Measurements from ENCODE around the gene MAPRE3. TPM values are rescaled to one million over a fixed set of nuclear protein-coding genes. Genes with fewer than 3 reads are reported as not detected.
A peak's percentile ranks its signal among the peaks of the same experiment; 100 is the strongest.

Gene MAPRE3
- total RNA-seq, 1 donor from 2014 or later: 16.3 TPM

DNA sequence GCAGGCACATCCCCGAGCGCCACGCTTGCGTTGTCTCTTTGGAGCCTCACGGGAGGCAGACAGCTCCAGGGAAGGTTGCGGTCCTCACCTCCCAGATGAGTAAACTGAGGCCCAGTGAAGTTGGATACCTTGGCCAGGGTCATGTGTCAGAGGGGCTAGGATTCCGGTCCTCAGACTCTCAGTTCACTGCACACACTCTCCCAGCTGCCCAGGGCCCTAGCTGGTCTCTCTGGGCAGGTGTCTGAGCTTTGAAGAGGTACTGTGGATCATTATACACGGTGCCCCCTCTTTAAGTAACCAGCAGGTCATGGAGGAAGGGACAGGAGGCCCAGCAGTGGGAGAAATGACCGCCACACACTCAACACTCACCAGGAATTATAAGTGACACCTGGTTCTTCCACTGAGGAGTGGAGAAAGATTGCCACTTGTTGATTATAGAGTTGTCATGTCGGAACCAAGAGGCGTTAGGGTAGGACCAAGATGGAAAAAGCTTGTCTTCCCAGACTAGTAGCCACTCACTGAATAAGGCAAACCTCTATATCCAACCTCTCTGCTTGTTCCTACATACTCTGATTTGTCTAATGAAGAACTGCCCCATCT is 62.9 kb downstream of the MAPRE3 start:
- H3K4me3 Mint-ChIP-seq: peak overlapping the region; percentile 97
- H3K9me3 Mint-ChIP-seq: no peaks in the 10 kb centered on the region
- H3K27ac Mint-ChIP-seq (ENCODE audit: unreplicated experiment): peak overlapping the region; percentile 45
- TF ChIP-seq, protein P1, sequence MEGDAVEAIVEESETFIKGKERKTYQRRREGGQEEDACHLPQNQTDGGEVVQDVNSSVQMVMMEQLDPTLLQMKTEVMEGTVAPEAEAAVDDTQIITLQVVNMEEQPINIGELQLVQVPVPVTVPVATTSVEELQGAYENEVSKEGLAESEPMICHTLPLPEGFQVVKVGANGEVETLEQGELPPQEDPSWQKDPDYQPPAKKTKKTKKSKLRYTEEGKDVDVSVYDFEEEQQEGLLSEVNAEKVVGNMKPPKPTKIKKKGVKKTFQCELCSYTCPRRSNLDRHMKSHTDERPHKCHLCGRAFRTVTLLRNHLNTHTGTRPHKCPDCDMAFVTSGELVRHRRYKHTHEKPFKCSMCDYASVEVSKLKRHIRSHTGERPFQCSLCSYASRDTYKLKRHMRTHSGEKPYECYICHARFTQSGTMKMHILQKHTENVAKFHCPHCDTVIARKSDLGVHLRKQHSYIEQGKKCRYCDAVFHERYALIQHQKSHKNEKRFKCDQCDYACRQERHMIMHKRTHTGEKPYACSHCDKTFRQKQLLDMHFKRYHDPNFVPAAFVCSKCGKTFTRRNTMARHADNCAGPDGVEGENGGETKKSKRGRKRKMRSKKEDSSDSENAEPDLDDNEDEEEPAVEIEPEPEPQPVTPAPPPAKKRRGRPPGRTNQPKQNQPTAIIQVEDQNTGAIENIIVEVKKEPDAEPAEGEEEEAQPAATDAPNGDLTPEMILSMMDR (conservative IDR thresholded peaks at IDR 0.05): no peak
- peaks cover 37% of the 10 kb centered on the region for H3K4me1 Mint-ChIP-seq
- peaks cover 2% of the 10 kb centered on the region for H3K36me3 Mint-ChIP-seq (ENCODE audit: low read depth)
- DNase-seq (ENCODE audit: low read depth, low spot score): no peak
- H3K27me3 Mint-ChIP-seq (ENCODE audit: low read depth): no peaks in the 10 kb centered on the region

DNA sequence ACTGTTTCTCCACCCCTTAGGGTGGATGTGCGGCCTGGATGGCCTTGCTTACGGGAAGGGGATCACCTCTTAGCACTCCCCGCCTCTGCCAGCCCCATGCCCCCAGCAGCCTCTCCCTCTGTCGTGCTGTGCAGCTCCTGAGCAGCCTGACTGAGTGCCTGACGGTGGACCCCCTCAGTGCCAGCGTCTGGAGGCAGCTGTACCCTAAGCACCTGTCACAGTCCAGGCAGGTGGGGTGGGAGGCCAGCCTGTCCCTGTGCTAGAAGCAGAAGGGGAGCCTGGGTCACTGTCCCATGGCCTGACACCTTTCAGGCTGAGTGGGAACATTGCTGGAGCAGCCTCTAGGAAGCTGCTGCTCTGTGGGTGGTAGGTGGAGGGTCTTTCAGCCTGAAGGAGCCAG is 67.6 kb downstream of the MAPRE3 start:
- Mint-ChIP-seq H3K4me1 (peaks cover 13% of the 10 kb centered on the region), H3K36me3 (ENCODE audit: low read depth) (peaks cover 2% of the 10 kb centered on the region), H3K4me3 (no peak overlapping the region), H3K27ac (ENCODE audit: unreplicated experiment) (no peak overlapping the region), H3K27me3 (ENCODE audit: low read depth) (no peaks in the 10 kb centered on the region), H3K9me3 (no peaks in the 10 kb centered on the region)
- no peak for DNase-seq (ENCODE audit: low read depth, low spot score)
- TF ChIP-seq, protein P1 (conservative IDR thresholded peaks at IDR 0.05): no peak

- H3K27ac Mint-ChIP-seq (ENCODE audit: unreplicated experiment): no peak overlapping the region
- TF ChIP-seq, protein P1 (conservative IDR thresholded peaks at IDR 0.05): no peak
- no peaks in the 10 kb centered on the region for H3K9me3 Mint-ChIP-seq
- DNase-seq (ENCODE audit: low read depth, low spot score): no peak
- H3K27me3 Mint-ChIP-seq (ENCODE audit: low read depth): no peaks in the 10 kb centered on the region
- H3K36me3 Mint-ChIP-seq (ENCODE audit: low read depth): peaks cover 2% of the 10 kb centered on the region
- H3K4me3 Mint-ChIP-seq: no peak overlapping the region
- H3K4me1 Mint-ChIP-seq: peaks cover 6% of the 10 kb centered on the region
These were observed 68.3 kb downstream of the MAPRE3 start for GRCh38 chr2:27038631-27039339.

- H3K27me3 Mint-ChIP-seq (ENCODE audit: low read depth): no peaks in the 10 kb centered on the region
- H3K27ac Mint-ChIP-seq (ENCODE audit: unreplicated experiment): no peak overlapping the region
- H3K36me3 Mint-ChIP-seq (ENCODE audit: low read depth): peaks cover 2% of the 10 kb centered on the region
- H3K9me3 Mint-ChIP-seq: no peaks in the 10 kb centered on the region
- TF ChIP-seq, protein P1 (conservative IDR thresholded peaks at IDR 0.05): no peak
- DNase-seq (ENCODE audit: low read depth, low spot score): no peak
- H3K4me3 Mint-ChIP-seq: no peak overlapping the region
- H3K4me1 Mint-ChIP-seq: no peaks in the 10 kb centered on the region
These were observed 69.0 kb downstream of the MAPRE3 start for GRCh38 chr2:27039426-27039825.

DNA sequence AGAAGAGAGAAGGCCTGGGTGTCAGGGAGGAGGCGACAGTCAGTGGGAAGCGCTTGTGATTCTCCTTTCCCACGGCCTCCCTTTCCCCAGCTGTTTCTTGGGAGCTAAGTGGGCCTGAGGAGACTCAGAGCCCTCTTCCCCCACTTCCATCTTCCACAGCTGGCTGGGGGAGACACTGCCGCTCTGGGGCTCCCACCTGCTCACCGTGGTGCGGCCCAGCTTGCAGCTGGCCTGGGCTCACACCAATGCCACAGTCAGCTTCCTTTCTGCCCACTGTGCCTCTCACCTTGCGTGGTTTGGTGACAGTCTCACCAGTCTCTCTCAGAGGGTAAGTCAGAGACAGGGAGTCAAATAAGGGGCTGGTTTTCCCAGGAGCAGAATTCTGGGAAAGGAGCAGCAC is 69.4 kb downstream of the MAPRE3 start:
- TF ChIP-seq, protein P1 (conservative IDR thresholded peaks at IDR 0.05): no peak
- H3K36me3 Mint-ChIP-seq (ENCODE audit: low read depth): peaks cover 2% of the 10 kb centered on the region

More for the DNA sequence above, 69.4 kb downstream of the MAPRE3 start:
- no peak for DNase-seq (ENCODE audit: low read depth, low spot score)
- H3K4me3 Mint-ChIP-seq: no peak overlapping the region
- H3K4me1 Mint-ChIP-seq: no peaks in the 10 kb centered on the region
- no peaks in the 10 kb centered on the region for H3K27me3 Mint-ChIP-seq (ENCODE audit: low read depth)
- H3K9me3 Mint-ChIP-seq: no peaks in the 10 kb centered on the region
- no peak overlapping the region for H3K27ac Mint-ChIP-seq (ENCODE audit: unreplicated experiment)
